HG02840 (cell line): ENCODE measurements around the gene SAPCD1.
"Not testable (repeated sequence)": the region's sequence is repeated elsewhere in the genome, so short reads cannot be mapped to it uniquely, and the experiment has no call there.

ENCODE experiments used
- ATAC-seq: cut with Tn5 transposase; IDR thresholded peaks from one replicate; pipeline ENCODE4 v1.9.1; 2021; ENCODE audit warnings: mild to moderate bottlenecking, moderate library complexity, moderate number of reproducible peaks; ENCODE audit not compliant: unreplicated experiment, low FRiP score

SAPCD1 gene

GRCh38 chr6:31795616-31796298 is 33.3 kb downstream of the SAPCD1 start, which contains the start of gene VARS1:
TSS of gene VARS1 (minus strand) at chr6:31795752. CDS start at chr6:31795217, 535 bp downstream.
- ATAC-seq: no peak

- no peak for ATAC-seq
Measured at GRCh38 chr6:31796993-31797385, 34.5 kb downstream of the SAPCD1 start.

- ATAC-seq: no peak
Measured at GRCh38 chr6:31797588-31797987, 35.1 kb downstream of the SAPCD1 start.

GRCh38 chr6:31799781-31800180 is 37.3 kb downstream of the SAPCD1 start:
- no peak for ATAC-seq

GRCh38 chr6:31801031-31801927 is 38.8 kb downstream of the SAPCD1 start:
- ATAC-seq: not testable (repeated sequence)

- ATAC-seq: peak; percentile 19
Measured at GRCh38 chr6:31805939-31806469, 43.5 kb downstream of the SAPCD1 start.

GRCh38 chr6:31806470-31807272 is 44.2 kb downstream of the SAPCD1 start, which contains the start of gene LSM2:
TSS of gene LSM2 (minus strand) at chr6:31806966. CDS start at chr6:31806757, 209 bp downstream.
- ATAC-seq: peak; percentile 87

- ATAC-seq: not testable (repeated sequence)
Measured at GRCh38 chr6:31808599-31808998, 46.1 kb downstream of the SAPCD1 start.

- ATAC-seq: no peak
Measured at GRCh38 chr6:31811645-31812044, 49.2 kb downstream of the SAPCD1 start.

- ATAC-seq: no peak
Measured at GRCh38 chr6:31813465-31813849, 51.0 kb downstream of the SAPCD1 start.
